Thyroid gland (tissue), 4 donors: ENCODE data around the gene LRP8.

ENCODE experiments used
- CTCF ChIP-seq, 6 experiments: fragments of 200-600 bp in 3 of 6; fragments of 450-650 bp in 3 of 6; sonication (generic) in 3 of 6; IDR thresholded peaks; one replicate each; pipeline ENCODE4 v1.5.1; 2016 to 2019; ENCODE audit warnings: antibody characterized with exemption in 6 of 6, mild to moderate bottlenecking in 2 of 6, inconsistent platforms in 1 of 6, moderate library complexity in 1 of 6
- POLR2A ChIP-seq, 2 donors: fragments of 450-650 bp; IDR thresholded peaks; one replicate each; pipeline ENCODE4 v1.6.1; 2017; ENCODE audit warnings: antibody characterized with exemption in 2 of 2, mild to moderate bottlenecking in 2 of 2, moderate library complexity in 1 of 2

GRCh38 chr1:53277326-53277725 is 50.5 kb downstream of the LRP8 start:
- TF ChIP-seq POLR2A (IDR thresholded peaks at IDR 0.05) (no peak), CTCF (IDR thresholded peaks at IDR 0.05) (no peak)
